Astrocyte (in vitro differentiated cells and primary cell): ENCODE results near the gene RUNX3. TPM values are rescaled to one million over a fixed set of nuclear protein-coding genes. Genes with fewer than 3 reads are reported as not detected.

Source experiments
- DNase-seq: peaks from one replicate; pipeline ENCODE4 v3.0.0-alpha.2; 2010; ENCODE audit warnings: low read depth
- FAIRE-seq: peaks from 2 replicates; lab custom pipeline; 2011; peaks lifted over from hg19 to GRCh38; lab: Jason Lieb, UNC
- H2AFZ ChIP-seq: 2 replicates; pipeline ENCODE4 v1.6.0; 2012; ENCODE audit warnings: low read depth, low read length, inconsistent platforms
- H3K27ac ChIP-seq: 2 replicates; pipeline ENCODE4 v1.5.1; 2011; ENCODE audit warnings: low read depth, low read length, inconsistent platforms
- H3K27me3 ChIP-seq: 2 replicates; pipeline ENCODE4 v1.6.0; 2011; ENCODE audit warnings: low read length, inconsistent platforms; ENCODE audit not compliant: insufficient read depth
- H3K36me3 ChIP-seq: 2 replicates; pipeline ENCODE4 v1.5.1; 2011; ENCODE audit warnings: low read length, inconsistent platforms; ENCODE audit not compliant: insufficient read depth
- H3K4me1 ChIP-seq: 2 replicates; pipeline ENCODE4 v1.5.1; 2011; ENCODE audit warnings: low read length, inconsistent platforms; ENCODE audit not compliant: insufficient read depth
- H3K4me2 ChIP-seq: 2 replicates; pipeline ENCODE4 v1.6.0; 2012; ENCODE audit warnings: low read length, inconsistent platforms
- H3K4me3 ChIP-seq: 2 replicates; pipeline ENCODE4 v1.5.1; 2011; ENCODE audit warnings: low read depth, mild to moderate bottlenecking, low read length, inconsistent platforms; ENCODE audit not compliant: insufficient read depth
- H3K79me2 ChIP-seq: 2 replicates; pipeline ENCODE4 v1.6.0; 2012; ENCODE audit warnings: mild to moderate bottlenecking, low read length, inconsistent platforms; ENCODE audit not compliant: insufficient read depth
- H3K9ac ChIP-seq: 2 replicates; pipeline ENCODE4 v1.6.0; 2012; ENCODE audit warnings: mild to moderate bottlenecking, low read length, inconsistent platforms
- H3K9me3 ChIP-seq: 2 replicates; pipeline ENCODE4 v1.5.1; 2012; ENCODE audit warnings: low read depth, mild to moderate bottlenecking, low read length, inconsistent platforms; ENCODE audit not compliant: insufficient read depth
- H4K20me1 ChIP-seq: 2 replicates; pipeline ENCODE4 v1.6.0; 2012; ENCODE audit warnings: low read length, inconsistent platforms; ENCODE audit not compliant: insufficient read depth
- H3K27ac Mint-ChIP-seq: one replicate; pipeline ENCODE4 v1.8.0; 2021; ENCODE audit warnings: mild to moderate bottlenecking, mixed read lengths; ENCODE audit not compliant: unreplicated experiment
- H3K27me3 Mint-ChIP-seq: one replicate; pipeline ENCODE4 v1.8.0; 2021; ENCODE audit warnings: low read depth, mixed read lengths; ENCODE audit not compliant: unreplicated experiment
- H3K36me3 Mint-ChIP-seq: one replicate; pipeline ENCODE4 v1.8.0; 2021; ENCODE audit warnings: low read depth, mixed read lengths; ENCODE audit not compliant: unreplicated experiment
- H3K4me1 Mint-ChIP-seq: one replicate; pipeline ENCODE4 v1.8.0; 2021; ENCODE audit warnings: low read depth, mixed read lengths; ENCODE audit not compliant: unreplicated experiment
- H3K4me3 Mint-ChIP-seq: one replicate; pipeline ENCODE4 v1.8.0; 2021; ENCODE audit warnings: mild to moderate bottlenecking, moderate library complexity, mixed read lengths; ENCODE audit not compliant: unreplicated experiment
- H3K9me3 Mint-ChIP-seq: one replicate; pipeline ENCODE4 v1.8.0; 2021; ENCODE audit warnings: mild to moderate bottlenecking, mixed read lengths; ENCODE audit not compliant: unreplicated experiment
- EZH2 ChIP-seq: IDR thresholded peaks from 2 replicates; pipeline ENCODE4 v1.6.1; 2012; ENCODE audit warnings: mild to moderate bottlenecking, low read length, inconsistent platforms; ENCODE audit not compliant: insufficient read depth
- total RNA-seq: library from RNA; stranded (reverse); gene quantifications from 2 replicates; pipeline ENCODE4 v1.2.1, GENCODE V29; 2021
- TF ChIP-seq, protein P1 (sequence below): IDR thresholded peaks from 2 replicates; pipeline ENCODE4 v1.5.1; 2011; ENCODE audit warnings: low read depth, mild to moderate bottlenecking, inconsistent platforms, low read length, moderate library complexity; ENCODE audit not compliant: insufficient read depth

RUNX3 gene
- total RNA-seq, 1 donor from 2014 or later, result 2.5 TPM

GRCh38 chr1:24935196-24935526, 5.1 kb upstream of the RUNX3 start:
- no peak for TF ChIP-seq EZH2
- TF ChIP-seq, protein P1, sequence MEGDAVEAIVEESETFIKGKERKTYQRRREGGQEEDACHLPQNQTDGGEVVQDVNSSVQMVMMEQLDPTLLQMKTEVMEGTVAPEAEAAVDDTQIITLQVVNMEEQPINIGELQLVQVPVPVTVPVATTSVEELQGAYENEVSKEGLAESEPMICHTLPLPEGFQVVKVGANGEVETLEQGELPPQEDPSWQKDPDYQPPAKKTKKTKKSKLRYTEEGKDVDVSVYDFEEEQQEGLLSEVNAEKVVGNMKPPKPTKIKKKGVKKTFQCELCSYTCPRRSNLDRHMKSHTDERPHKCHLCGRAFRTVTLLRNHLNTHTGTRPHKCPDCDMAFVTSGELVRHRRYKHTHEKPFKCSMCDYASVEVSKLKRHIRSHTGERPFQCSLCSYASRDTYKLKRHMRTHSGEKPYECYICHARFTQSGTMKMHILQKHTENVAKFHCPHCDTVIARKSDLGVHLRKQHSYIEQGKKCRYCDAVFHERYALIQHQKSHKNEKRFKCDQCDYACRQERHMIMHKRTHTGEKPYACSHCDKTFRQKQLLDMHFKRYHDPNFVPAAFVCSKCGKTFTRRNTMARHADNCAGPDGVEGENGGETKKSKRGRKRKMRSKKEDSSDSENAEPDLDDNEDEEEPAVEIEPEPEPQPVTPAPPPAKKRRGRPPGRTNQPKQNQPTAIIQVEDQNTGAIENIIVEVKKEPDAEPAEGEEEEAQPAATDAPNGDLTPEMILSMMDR, result no peak
- no peaks in the 10 kb centered on the region for H3K36me3 ChIP-seq
- Mint-ChIP-seq H3K9me3 (peaks cover 8% of the 10 kb centered on the region), H3K4me1 (no peaks in the 10 kb centered on the region), H3K36me3 (no peaks in the 10 kb centered on the region), H3K27ac (no peak overlapping the region), H3K4me3 (no peak overlapping the region), H3K27me3 (peaks cover 74% of the 10 kb centered on the region)
- FAIRE-seq (no peak), DNase-seq (no peak)
- H3K79me2 ChIP-seq, result no peaks in the 10 kb centered on the region
- H3K9ac ChIP-seq, result no peak overlapping the region
- peaks cover 13% of the 10 kb centered on the region for H4K20me1 ChIP-seq
- H3K4me2 ChIP-seq, result no peak overlapping the region
- no peak overlapping the region for H3K27ac ChIP-seq
- H3K9me3 ChIP-seq, result no peaks in the 10 kb centered on the region
- no peak overlapping the region for H3K4me3 ChIP-seq
- H3K27me3 ChIP-seq, result peaks cover 52% of the 10 kb centered on the region
- H3K4me1 ChIP-seq, result peaks cover 2% of the 10 kb centered on the region
- H2AFZ ChIP-seq, result no peak overlapping the region

DNA sequence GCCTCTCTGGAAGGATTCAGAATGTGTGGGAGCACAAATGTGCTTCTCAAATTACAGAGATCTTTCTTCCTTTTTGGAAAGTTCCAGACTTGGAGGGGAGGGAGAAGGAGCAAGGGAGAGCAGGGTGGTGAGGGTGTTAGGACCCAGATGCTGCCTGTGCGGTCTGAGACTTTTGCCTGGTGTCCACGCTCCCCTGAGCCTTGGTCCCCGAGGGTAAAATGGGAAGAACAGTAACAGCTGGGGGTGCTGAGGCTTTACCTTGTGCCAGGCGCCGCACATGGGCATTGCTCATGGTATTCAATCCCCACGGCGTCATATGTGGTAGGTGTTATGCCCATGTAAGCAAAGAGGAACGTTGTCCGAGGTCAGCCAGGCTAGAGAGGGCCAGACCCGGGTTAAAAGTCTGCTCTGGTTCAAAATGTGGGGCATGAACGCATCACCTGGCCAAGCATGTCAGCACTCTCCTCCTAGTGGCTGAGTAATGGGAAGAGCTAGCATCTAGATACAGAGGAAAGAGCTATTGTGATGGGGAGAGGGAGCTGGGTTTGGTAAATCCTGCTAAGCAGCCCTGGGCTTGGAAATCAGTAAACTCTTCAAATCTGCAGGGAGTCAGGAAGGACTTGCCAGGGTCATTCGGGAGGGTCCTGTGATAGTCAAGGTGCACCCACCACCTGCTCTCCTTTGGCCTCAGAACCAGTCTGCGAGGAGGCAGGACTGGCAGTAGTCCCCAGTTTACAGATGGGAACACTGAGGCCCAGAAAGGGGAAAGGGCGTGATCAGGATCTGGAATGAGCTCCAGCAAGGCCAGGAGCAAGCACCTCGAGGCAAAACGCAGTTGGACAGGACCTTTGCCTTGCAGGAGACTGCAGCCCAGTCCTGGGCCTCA, 4.5 kb upstream of the RUNX3 start:
- Mint-ChIP-seq H3K4me3 (no peak overlapping the region), H3K36me3 (no peaks in the 10 kb centered on the region), H3K4me1 (no peaks in the 10 kb centered on the region), H3K9me3 (peaks cover 8% of the 10 kb centered on the region), H3K27ac (no peak overlapping the region), H3K27me3 (peaks cover 71% of the 10 kb centered on the region)
- Histone ChIP-seq H3K4me3 (no peak overlapping the region), H3K36me3 (no peaks in the 10 kb centered on the region), H2AFZ (no peak overlapping the region), H4K20me1 (peaks cover 13% of the 10 kb centered on the region), H3K9me3 (no peaks in the 10 kb centered on the region), H3K9ac (no peak overlapping the region), H3K79me2 (no peaks in the 10 kb centered on the region), H3K4me1 (peaks cover 2% of the 10 kb centered on the region), H3K27ac (no peak overlapping the region), H3K4me2 (no peak overlapping the region), H3K27me3 (peaks cover 54% of the 10 kb centered on the region)
- TF ChIP-seq, protein P1, result no peak
- TF ChIP-seq EZH2, result no peak
- DNase-seq (no peak), FAIRE-seq (no peak)

- TF ChIP-seq, protein P1, result no peak
- no peak for TF ChIP-seq EZH2
- FAIRE-seq, result no peak
These were observed 3.4 kb upstream of the RUNX3 start for GRCh38 chr1:24933468-24933867.

More at GRCh38 chr1:24933468-24933867, 3.4 kb upstream of the RUNX3 start:
- peaks cover 2% of the 10 kb centered on the region for H3K4me1 ChIP-seq
- no peak overlapping the region for H3K27ac Mint-ChIP-seq
- no peak overlapping the region for H3K4me2 ChIP-seq
- H3K27ac ChIP-seq, result no peak overlapping the region
- no peak for DNase-seq
- H4K20me1 ChIP-seq, result peaks cover 17% of the 10 kb centered on the region
- peaks cover 9% of the 10 kb centered on the region for H3K9me3 Mint-ChIP-seq
- H3K4me3 Mint-ChIP-seq, result no peak overlapping the region
- no peaks in the 10 kb centered on the region for H3K36me3 ChIP-seq
- no peak overlapping the region for H3K9ac ChIP-seq
- peaks cover 69% of the 10 kb centered on the region for H3K27me3 Mint-ChIP-seq
- no peak overlapping the region for H2AFZ ChIP-seq
- no peaks in the 10 kb centered on the region for H3K36me3 Mint-ChIP-seq
- no peaks in the 10 kb centered on the region for H3K4me1 Mint-ChIP-seq
- no peaks in the 10 kb centered on the region for H3K9me3 ChIP-seq
- no peak overlapping the region for H3K4me3 ChIP-seq
- peaks cover 65% of the 10 kb centered on the region for H3K27me3 ChIP-seq
- H3K79me2 ChIP-seq, result no peaks in the 10 kb centered on the region
